ENCODE results near the gene TDRKH. TPM values are rescaled to one million over a fixed set of nuclear protein-coding genes. Genes with fewer than 3 reads are reported as not detected.

Gene TDRKH
- total RNA-seq, 4 donors from 2014 or later: 1.2 to 5.0 (median 3.6) TPM

DNA sequence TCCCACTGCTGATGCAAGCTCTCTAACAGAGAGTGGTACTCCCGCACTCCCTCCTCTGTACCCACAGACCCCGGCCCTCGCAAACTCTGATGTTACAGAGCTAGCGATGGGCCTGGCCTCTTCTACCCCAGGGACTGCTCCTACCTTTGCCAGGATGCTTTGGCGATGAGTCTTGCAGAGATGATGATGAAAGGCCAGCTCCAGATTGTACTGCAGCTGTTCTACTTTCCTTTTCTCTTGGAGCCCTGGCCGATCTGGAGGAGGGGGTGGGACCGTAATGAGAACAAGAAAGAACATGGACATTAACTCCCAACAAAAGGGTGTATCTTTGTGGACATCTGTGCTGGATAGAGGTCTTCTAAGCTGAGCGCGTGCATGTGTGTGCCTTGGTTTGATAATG, 20.9 kb upstream of the TDRKH start:
- Histone ChIP-seq H3K27me3 (no peaks in the 10 kb centered on the region), H3K9me3 (no peaks in the 10 kb centered on the region), H3K4me1 (no peaks in the 10 kb centered on the region), H3K4me3 (no peak overlapping the region), H3K36me3 (peaks cover 0 to 28% (median 0%) of the 10 kb centered on the region in 3 donors), H3K27ac (no peak overlapping the region)
- TF ChIP-seq POLR2A (IDR thresholded peaks at IDR 0.05): no peak
- TF ChIP-seq CTCF (IDR thresholded peaks at IDR 0.05): no peak
- DNase-seq: no peak

DNA sequence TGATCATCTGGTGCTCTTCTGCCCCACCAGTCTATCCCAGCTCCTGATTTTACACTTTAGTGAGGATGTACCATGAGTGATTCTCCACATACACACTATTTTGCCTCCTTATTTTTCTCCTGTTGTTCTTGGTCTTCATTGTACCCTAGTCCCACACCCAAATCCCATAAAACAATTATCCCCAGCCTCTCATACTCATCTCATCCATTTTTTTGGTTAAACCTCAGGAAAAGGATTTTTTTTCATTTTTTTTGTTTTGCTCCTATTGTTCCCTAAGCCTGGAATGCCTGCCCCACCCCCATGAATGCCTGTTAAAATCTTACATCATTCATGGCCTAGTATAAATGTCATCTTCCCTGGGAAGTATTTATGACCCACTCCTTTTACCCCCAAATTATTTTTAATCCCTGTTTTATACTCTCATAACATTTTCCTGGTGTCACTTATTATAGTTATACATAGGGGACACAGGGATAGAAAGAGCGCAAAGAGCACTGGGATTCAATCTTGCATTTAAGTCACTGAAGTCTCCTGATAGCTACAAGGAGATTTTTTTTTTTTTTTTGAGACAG, 19.8 kb upstream of the TDRKH start:
- Histone ChIP-seq H3K27ac (no peak overlapping the region), H3K36me3 (peaks cover 0 to 22% (median 0%) of the 10 kb centered on the region in 3 donors), H3K9me3 (no peaks in the 10 kb centered on the region), H3K27me3 (no peaks in the 10 kb centered on the region), H3K4me3 (no peak overlapping the region), H3K4me1 (no peaks in the 10 kb centered on the region)
- no peak for TF ChIP-seq CTCF (IDR thresholded peaks at IDR 0.05)
- no peak for TF ChIP-seq POLR2A (IDR thresholded peaks at IDR 0.05)
- DNase-seq: peak in 1 of 3 donors; percentile 13

- Histone ChIP-seq H3K36me3 (peaks cover 0 to 17% (median 0%) of the 10 kb centered on the region in 3 donors), H3K4me3 (no peak overlapping the region), H3K27me3 (no peaks in the 10 kb centered on the region), H3K4me1 (no peaks in the 10 kb centered on the region), H3K27ac (no peak overlapping the region), H3K9me3 (no peaks in the 10 kb centered on the region)
- TF ChIP-seq POLR2A (IDR thresholded peaks at IDR 0.05) (no peak), CTCF (IDR thresholded peaks at IDR 0.05) (no peak)
- DNase-seq: peak in 1 of 3 donors; percentile 10
Observed at GRCh38 chr1:151809290-151809984, 19.1 kb upstream of the TDRKH start.

DNA sequence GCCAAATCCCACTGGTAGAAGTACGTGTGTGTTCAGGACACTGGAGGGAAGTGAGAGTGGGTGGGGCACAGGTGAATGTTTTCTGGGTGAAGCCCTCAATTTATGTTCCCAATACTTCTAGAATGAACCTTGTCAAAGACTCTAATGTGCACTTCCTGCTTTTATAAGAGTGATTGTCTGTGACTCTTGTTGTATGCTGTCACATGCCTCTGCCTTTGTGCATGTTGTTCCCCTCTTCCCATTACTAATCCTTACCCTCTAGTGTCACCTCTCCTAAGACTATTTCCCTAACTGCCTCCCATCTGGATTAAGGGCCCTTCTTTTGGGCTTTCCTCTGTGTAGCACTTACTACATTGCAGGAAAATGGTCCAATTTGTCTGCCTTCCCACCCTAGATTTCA, 17.5 kb upstream of the TDRKH start:
- TF ChIP-seq POLR2A (IDR thresholded peaks at IDR 0.05) (no peak), CTCF (IDR thresholded peaks at IDR 0.05) (no peak)
- Histone ChIP-seq H3K27ac (no peak overlapping the region), H3K9me3 (no peaks in the 10 kb centered on the region), H3K4me1 (no peaks in the 10 kb centered on the region), H3K27me3 (no peaks in the 10 kb centered on the region), H3K36me3 (peaks cover 0 to 10% (median 0%) of the 10 kb centered on the region in 3 donors), H3K4me3 (no peak overlapping the region)
- no peak for DNase-seq

- H3K36me3 ChIP-seq: peaks cover 0 to 10% (median 0%) of the 10 kb centered on the region in 3 donors
- peak in 1 of 3 donors; percentile 37 for DNase-seq
- TF ChIP-seq CTCF (IDR thresholded peaks at IDR 0.05): no peak
- no peaks in the 10 kb centered on the region for H3K9me3 ChIP-seq
- no peaks in the 10 kb centered on the region for H3K27me3 ChIP-seq
- no peak overlapping the region for H3K27ac ChIP-seq
- no peak overlapping the region for H3K4me3 ChIP-seq
- no peaks in the 10 kb centered on the region for H3K4me1 ChIP-seq
Observed at GRCh38 chr1:151807131-151807530, 16.8 kb upstream of the TDRKH start.
